ENCODE measurements around the gene ERC1.

GRCh38 chr12:1429980-1430379, 439.0 kb downstream of the ERC1 start:
- TF ChIP-seq, protein P1, sequence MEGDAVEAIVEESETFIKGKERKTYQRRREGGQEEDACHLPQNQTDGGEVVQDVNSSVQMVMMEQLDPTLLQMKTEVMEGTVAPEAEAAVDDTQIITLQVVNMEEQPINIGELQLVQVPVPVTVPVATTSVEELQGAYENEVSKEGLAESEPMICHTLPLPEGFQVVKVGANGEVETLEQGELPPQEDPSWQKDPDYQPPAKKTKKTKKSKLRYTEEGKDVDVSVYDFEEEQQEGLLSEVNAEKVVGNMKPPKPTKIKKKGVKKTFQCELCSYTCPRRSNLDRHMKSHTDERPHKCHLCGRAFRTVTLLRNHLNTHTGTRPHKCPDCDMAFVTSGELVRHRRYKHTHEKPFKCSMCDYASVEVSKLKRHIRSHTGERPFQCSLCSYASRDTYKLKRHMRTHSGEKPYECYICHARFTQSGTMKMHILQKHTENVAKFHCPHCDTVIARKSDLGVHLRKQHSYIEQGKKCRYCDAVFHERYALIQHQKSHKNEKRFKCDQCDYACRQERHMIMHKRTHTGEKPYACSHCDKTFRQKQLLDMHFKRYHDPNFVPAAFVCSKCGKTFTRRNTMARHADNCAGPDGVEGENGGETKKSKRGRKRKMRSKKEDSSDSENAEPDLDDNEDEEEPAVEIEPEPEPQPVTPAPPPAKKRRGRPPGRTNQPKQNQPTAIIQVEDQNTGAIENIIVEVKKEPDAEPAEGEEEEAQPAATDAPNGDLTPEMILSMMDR (IDR thresholded peaks at IDR 0.05): no peak
- no peak for TF ChIP-seq POLR2A (IDR thresholded peaks at IDR 0.05)
